Hypothalamus (tissue), 51 donors: ENCODE results near the gene ING2.
"Not testable (repeated sequence)": the region's sequence is repeated elsewhere in the genome, so short reads cannot be mapped to it uniquely, and the experiment has no call there.

Experiments used
- DNase-seq, 51 donors: peaks; one replicate each; lab custom pipeline; 2025; lab: John Stamatoyannopoulos, UW

ING2 gene

DNA sequence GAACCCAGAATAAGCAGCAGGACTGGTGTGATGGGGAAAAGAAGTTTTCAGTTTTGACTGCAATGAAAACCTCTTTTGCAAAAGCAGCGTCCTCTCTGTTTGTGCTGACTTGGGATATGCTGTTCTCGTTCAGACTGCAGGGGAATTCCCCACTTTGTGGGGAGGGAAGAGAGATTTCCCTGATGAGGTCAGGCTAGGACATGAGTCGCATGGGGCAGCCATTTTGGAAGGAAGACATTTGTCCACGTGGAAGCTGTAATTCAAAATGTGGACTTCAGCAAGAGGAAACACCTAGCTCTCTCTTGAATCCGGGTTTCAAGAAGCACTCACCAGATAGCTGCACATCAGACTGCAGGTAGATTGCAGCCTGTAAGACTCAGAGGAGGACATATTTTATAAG, 39.3 kb downstream of the ING2 start:
- DNase-seq: no peak

DNA sequence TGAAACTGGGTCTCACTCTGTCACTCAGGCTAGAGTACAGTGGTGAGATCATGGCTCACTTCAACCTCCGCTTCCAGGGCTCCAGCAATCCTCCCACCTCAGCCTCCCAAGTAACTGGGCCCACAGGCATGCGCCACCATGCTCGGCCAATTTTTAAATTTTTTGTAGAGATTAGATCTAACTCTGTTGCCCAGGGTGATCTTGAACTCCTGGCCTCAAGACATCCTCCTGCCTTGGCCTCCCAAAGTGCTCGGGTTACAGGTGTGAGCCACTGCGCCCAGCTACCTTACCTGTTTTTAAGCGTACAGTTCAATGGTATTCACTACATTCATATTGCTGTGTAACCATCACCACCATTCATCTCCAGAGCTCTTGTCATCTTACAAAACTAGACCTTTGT, 41.5 kb downstream of the ING2 start:
- no peak for DNase-seq

DNA sequence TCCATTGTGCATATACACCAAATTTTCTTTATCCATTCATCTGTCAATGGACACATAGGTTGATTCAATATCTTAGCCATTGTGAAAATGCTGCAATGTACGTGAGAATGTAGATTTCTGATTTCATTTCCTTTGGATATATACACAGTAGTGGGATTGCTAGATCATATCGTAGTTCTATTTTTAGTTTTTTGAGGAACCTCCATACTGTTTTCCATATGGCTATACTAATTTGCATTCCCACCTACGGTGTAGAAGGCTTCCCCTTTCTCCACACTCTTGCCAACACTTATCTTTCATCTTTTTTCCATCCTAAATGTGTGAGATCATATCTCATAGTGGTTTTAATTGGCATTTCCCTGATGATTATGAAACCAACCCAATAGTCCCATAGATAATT, 43.4 kb downstream of the ING2 start:
- no peak for DNase-seq

DNA sequence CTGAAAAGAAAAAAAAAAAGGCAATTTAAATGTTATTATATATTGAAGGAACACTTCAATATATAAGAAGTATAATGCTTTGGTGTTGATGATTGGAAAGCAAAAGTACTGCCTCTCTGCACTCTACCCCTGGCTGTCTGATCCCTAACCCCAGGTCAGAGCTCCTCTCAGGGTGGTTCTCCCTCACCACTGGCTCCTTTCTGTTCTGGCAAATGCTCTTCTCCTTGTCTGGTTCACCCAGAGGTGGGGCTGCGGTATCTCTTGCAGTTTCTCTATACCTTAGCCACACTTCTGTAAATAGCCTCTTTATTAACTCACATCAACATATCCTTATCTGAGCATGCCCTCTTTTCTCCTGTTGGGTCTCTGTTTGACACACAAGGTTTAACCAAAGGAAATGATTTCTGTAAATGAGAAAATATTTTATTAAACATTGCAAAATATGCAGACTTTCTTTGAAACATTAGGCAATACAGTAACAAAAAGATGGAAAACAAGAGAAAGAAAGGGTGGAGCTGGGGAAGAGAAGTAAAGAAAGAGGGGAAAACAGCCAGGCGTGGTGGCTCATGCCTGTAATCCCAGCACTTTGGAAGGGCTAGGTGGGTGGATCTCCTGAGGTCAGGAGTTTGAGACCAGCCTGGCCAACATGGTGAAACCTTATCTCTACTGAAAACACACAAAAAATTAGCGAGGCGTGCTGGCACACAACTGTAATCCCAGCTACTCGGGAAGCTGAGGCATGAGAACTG, 45.7 kb downstream of the ING2 start:
- DNase-seq: no peak

DNA sequence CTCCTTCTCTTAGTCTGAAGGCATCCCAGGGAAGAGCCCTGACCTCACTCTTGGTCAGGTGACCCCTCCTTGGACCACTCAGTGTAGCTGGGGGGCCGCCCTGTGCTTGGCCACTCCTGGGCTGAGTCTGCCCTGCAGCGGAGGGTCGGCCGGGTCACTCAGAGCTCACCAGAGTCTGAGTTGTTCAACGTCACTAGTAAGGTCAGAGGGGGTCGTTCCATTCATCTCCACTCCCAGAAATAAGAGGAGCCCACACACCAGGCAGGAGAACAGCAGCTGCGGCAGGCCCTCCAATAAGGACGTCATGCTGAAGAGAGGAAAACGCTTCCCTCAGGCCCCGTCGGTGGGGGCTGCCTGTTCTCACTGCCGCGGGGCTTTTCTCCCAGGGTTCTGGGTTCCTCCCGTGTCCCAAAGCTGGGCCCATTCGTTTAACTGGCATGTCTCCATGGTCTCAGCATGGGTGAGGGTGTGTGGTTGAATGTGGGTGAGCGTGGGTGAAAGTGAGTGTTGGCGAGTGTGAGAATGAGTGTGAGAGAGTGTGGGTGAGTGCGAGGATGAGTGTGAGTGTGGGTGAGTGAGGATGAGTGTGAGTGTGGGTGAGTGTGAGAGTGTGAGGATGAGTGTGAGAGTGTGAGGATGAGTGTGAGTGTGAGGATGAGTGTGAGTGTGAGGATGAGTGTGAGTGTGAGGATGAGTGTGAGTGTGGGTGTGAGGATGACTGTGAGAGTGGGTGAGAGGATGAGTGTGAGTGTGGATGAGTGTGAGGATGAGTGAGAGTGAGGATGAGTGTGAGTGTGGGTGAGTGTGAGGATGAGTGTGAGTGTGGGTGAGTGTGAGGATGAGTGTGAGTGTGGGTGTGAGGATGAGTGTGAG, 47.7 kb downstream of the ING2 start:
- no peak for DNase-seq

DNA sequence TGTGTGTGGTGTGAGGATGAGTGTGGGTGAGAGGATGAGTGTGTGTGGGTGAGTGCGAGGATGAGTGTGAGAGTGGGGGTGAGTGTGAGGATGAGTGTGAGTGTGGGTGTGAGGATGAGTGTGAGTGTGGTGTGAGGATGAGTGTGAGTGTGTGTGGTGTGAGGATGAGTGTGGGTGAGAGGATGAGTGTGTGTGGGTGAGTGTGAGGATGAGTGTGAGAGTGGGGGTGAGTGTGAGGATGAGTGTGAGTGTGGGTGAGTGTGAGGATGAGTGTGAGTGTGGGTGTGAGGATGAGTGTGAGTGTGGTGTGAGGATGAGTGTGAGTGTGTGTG, 48.3 kb downstream of the ING2 start:
- DNase-seq: not testable (repeated sequence)

DNA sequence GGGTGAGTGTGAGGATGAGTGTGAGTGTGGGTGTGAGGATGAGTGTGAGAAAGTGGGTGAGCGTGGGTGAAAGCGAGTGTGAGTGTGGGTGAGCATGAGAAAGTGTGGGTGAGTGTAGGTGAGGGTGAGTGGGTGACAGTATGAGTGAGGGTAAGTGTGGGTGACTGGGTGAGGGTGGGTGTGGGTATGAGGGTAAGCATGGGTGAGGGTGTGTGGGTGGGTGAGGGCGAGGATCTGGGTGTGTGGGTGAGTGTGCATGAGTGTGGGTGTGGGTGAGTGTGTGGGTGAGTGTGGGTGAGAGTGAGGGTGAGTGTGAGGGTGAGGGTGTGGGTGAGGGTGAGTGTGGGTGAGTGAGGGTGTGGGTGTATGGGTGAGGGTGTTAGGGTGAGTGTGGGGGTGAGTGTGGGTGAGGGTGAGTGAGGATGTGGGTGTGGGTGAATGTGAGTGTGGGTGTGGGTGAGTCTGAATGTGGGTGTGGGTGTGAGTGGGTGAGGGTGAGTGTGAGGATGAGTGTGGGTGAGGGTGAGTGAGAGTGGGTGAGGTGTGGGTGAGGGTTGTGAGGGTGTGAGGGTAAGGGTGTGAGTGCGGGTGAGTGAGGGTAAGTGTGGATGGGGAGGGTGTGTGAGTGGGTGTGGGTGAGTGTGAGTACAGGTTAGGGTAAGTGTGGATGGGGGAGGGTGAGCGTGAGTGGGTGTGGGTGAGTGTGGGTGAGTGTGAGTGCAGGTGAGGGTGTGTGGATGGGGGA, 48.9 kb downstream of the ING2 start:
- no peak for DNase-seq

DNA sequence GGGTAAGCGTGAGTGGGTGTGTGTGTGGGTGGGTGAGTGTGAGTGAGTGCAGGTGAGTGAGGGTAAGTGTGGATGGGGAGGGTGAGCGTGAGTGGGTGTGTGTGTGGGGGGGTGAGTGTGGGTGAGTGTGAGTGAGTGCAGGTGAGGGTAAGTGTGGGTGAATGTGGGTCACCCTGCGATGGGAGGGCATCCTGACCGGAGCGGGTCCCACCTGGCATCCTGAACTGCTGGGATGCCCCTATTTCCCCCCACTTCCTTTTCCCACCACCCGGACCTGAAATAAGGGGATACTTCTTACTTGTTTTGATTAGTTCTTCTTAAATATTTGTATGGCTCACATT, 49.5 kb downstream of the ING2 start:
- DNase-seq: no peak

DNA sequence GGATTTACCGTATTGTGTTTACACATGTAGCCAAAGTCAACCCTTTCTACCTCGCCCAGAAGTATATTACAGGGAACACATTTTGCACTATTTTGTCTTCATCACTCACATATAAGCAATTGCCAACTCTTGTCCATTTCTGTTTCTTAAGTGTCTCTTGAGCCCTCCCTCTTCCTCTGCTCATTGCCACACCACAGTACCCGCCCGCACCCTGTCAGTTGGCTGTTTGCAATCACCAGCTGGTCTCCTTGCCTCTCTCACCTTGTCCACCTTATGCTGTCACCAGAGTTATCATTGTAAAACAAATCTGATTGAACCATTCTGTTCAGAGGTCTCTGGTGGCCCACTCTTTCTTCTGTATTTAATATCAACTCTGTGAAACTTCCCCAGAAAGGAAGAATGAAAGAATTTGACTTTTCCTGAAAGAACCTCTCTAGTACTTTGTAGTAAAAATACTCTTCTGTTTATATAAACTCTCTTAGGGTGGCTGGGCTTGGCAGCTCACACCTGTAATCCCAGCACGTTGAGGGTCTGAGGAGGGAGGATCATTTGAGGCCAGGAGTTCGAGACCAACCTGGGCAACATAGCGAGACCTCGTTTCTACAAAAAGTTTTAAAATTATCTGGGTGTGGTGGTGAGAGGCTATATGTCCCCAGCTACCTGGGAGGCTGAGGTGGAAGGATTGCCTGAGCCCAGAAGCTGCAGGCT, 50.2 kb downstream of the ING2 start:
- DNase-seq: no peak

DNA sequence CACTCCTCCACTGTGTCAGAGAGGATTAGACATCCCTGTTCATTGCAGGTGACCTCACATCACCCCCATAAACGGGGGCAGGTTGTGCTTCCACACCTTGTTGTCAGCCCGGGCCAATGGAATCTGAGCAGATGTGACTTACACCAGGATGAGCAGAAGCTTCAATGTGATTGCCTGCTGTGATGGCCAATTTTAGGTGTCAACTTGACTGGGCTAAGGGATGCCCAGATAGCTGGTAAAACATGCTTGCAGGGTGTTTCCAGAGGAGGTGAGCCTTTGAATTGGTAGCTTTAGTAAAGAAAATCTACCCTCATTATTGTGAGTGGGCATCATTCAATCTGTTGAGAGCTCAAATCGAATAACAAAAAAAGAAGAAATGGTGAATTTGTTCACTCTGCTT, 52.1 kb downstream of the ING2 start:
- DNase-seq: no peak

DNA sequence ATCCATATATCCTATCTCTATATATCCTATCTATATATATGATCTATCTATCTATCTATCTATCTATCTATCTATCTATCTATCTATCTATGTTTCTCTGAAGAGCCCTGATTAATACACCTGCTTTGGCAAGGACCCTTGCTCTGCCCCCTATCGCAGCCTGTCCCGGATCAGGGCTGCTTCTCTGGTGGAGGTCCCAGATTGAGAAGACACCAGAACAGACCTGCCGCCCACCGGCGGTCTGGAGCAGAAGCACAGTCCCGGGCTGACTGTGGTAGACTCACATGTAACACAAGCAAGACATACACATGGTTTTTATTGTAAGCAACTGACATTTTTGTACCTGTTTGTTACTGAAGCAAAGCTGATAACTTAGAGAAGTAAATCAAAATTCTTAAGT, 52.8 kb downstream of the ING2 start:
- DNase-seq: no peak

DNA sequence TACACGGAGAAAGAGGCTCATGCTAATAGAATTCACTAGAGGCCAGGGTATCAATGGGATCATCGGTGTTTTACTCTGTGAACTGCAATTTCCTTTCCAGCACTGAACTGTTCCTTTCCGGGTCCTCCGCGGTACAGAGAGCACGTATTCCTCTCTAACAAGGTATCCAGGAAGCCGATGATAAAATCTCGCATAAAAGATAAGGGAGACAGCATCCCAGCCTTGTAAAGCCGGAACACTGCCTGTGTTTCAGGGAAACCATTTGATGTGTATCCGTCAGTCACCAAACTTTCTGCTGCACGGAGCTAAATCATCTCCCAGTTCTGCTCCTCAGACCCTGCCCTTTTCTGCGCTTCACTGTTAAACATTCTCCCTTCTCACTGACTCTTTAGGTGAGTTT, 54.0 kb downstream of the ING2 start:
- no peak for DNase-seq

DNA sequence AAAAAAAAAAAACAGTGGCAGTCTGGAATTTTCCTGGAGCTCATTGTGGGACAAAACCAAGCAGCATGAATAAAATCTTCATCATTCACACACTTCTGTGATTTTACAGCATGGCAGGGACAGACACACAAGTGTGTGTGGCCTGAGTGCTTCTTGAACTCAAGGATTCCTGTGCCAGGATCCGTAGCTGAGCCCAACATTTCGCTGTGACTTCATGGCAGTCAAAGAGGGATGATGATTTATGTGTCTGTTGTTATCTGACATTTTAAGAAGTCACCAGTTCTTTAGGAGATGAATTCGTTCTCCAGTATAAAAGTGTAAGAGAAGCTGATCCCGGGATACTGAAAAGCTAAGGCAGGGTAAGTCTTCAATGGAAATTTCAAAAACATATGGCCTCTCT, 57.0 kb downstream of the ING2 start:
- DNase-seq: no peak
